Loucy (cell line): Measurements from ENCODE around the gene MACROD2.

Experiments
- H2AFZ ChIP-seq: fragments of 200-600 bp; sonication (generic); 2 replicates; pipeline ENCODE4 v1.6.0; 2016; ENCODE audit warnings: antibody characterized with exemption, mild to moderate bottlenecking, low read length, moderate library complexity
- H3F3A ChIP-seq: fragments of 200-600 bp; 2 replicates; pipeline ENCODE4 v1.6.0; 2016; ENCODE audit warnings: antibody characterized with exemption, low read depth, mild to moderate bottlenecking
- H3K27me3 ChIP-seq: fragments of 200-600 bp; sonication (generic); 2 replicates; pipeline ENCODE4 v1.6.1; 2014; ENCODE audit warnings: low read length, mild to moderate bottlenecking; ENCODE audit not compliant: insufficient read depth, poor library complexity, severe bottlenecking
- H3K36me3 ChIP-seq: fragments of 200-600 bp; sonication (generic); 2 replicates; pipeline ENCODE4 v1.6.1; 2016; ENCODE audit warnings: low read length; ENCODE audit not compliant: insufficient read depth
- H3K4me1 ChIP-seq: fragments of 200-600 bp; sonication (generic); 2 replicates; pipeline ENCODE4 v1.5.1; 2014; ENCODE audit warnings: low read length, mild to moderate bottlenecking; ENCODE audit not compliant: insufficient read depth, poor library complexity, severe bottlenecking
- H3K4me2 ChIP-seq: fragments of 200-600 bp; sonication (generic); 2 replicates; pipeline ENCODE4 v1.6.0; 2014; ENCODE audit warnings: antibody characterized with exemption, low read length, low read depth, mild to moderate bottlenecking; ENCODE audit not compliant: poor library complexity, severe bottlenecking
- H3K4me3 ChIP-seq: fragments of 200-600 bp; sonication (generic); 2 replicates; pipeline ENCODE4 v1.5.1; 2014; ENCODE audit warnings: low read length, mild to moderate bottlenecking, mixed read lengths; ENCODE audit not compliant: poor library complexity, severe bottlenecking
- H3K79me2 ChIP-seq: fragments of 200-600 bp; sonication (generic); 2 replicates; pipeline ENCODE4 v1.6.1; 2014; ENCODE audit warnings: low read length; ENCODE audit not compliant: insufficient read depth
- H3K9ac ChIP-seq: fragments of 200-600 bp; sonication (generic); 2 replicates; pipeline ENCODE4 v1.6.0; 2014; ENCODE audit warnings: mild to moderate bottlenecking, low read depth, low read length, moderate library complexity; ENCODE audit not compliant: poor library complexity, severe bottlenecking
- H3K9me2 ChIP-seq: fragments of 200-600 bp; sonication (generic); replicated peaks from 2 replicates; pipeline ENCODE4 v1.6.1; 2016; ENCODE audit warnings: low read depth, low read length, mixed read lengths
- H3K9me3 ChIP-seq: fragments of 200-600 bp; sonication (generic); 2 replicates; pipeline ENCODE4 v1.6.1; 2014; ENCODE audit warnings: mild to moderate bottlenecking, antibody characterized with exemption, low read length, low read depth; ENCODE audit not compliant: insufficient read depth
- H4K20me1 ChIP-seq: fragments of 200-600 bp; sonication (generic); 2 replicates; pipeline ENCODE4 v1.6.0; 2014; ENCODE audit warnings: antibody characterized with exemption, low read length, mild to moderate bottlenecking; ENCODE audit not compliant: insufficient read depth, poor library complexity, severe bottlenecking
- CTCF ChIP-seq: fragments of 200-600 bp; sonication (generic); conservative IDR thresholded peaks from 2 replicates; pipeline ENCODE4 v1.5.1; 2014; ENCODE audit warnings: mild to moderate bottlenecking, antibody characterized with exemption, low read length
- EZH2phosphoT487 ChIP-seq: fragments of 200-600 bp; IDR thresholded peaks from 2 replicates; pipeline ENCODE4 v1.6.1; 2018; ENCODE audit warnings: antibody characterized with exemption, mild to moderate bottlenecking, moderate library complexity, borderline replicate concordance

MACROD2 gene

DNA sequence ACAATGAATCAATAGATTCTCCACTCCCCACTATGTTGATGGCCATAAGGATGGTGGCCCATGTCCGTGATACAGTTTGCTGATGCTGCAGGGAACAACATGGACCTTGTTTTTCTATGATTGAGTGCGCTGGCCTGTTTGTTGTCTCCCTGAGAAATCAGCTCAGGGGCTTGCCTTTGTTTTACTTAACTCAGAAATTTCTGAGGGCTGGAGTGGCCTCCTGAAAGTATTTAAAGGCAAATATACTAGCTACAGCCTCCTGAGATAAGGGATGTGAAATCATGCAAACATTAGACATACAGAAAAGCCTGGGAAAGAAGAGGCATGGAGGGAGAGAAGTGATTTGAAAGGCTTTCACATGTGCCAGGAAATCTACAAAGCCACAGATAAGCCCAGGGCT lies 512.4 kb downstream of the MACROD2 start:
- Histone ChIP-seq H3K79me2 (no peaks in the 10 kb centered on the region), H3K4me2 (no peak overlapping the region), H2AFZ (no peak overlapping the region), H3K27me3 (no peaks in the 10 kb centered on the region), H3F3A (no peaks in the 10 kb centered on the region), H3K9me2 (no peaks in the 10 kb centered on the region), H3K4me3 (no peak overlapping the region), H3K9me3 (no peaks in the 10 kb centered on the region), H3K4me1 (no peaks in the 10 kb centered on the region), H3K36me3 (no peaks in the 10 kb centered on the region), H3K9ac (no peak overlapping the region), H4K20me1 (no peaks in the 10 kb centered on the region)
- TF ChIP-seq CTCF (no peak), EZH2phosphoT487 (no peak)

DNA sequence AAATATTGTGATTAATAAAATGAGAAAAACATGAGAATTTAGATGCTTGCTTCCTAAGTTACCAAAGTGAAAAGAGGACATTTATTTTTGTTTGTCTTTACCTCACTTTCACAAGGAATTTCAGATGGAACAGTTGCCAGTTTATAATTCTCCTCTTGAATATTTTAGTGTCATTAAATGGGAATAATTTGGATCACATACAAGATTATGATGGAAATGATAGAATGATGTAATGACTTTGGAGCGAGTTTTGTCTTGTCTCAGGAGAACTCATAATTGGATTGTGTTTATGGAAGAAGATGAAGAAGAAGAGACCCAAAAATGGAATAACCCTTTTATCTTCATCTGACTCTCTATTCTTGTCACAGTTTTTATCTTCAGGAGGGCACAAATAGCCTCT lies 515.0 kb downstream of the MACROD2 start:
- Histone ChIP-seq H3F3A (no peaks in the 10 kb centered on the region), H3K4me3 (no peak overlapping the region), H3K27me3 (no peaks in the 10 kb centered on the region), H3K4me2 (no peak overlapping the region), H3K36me3 (no peaks in the 10 kb centered on the region), H4K20me1 (no peaks in the 10 kb centered on the region), H3K9ac (no peak overlapping the region), H3K9me3 (no peaks in the 10 kb centered on the region), H3K4me1 (no peaks in the 10 kb centered on the region), H3K79me2 (no peaks in the 10 kb centered on the region), H2AFZ (no peak overlapping the region), H3K9me2 (no peaks in the 10 kb centered on the region)
- TF ChIP-seq EZH2phosphoT487 (no peak), CTCF (no peak)

DNA sequence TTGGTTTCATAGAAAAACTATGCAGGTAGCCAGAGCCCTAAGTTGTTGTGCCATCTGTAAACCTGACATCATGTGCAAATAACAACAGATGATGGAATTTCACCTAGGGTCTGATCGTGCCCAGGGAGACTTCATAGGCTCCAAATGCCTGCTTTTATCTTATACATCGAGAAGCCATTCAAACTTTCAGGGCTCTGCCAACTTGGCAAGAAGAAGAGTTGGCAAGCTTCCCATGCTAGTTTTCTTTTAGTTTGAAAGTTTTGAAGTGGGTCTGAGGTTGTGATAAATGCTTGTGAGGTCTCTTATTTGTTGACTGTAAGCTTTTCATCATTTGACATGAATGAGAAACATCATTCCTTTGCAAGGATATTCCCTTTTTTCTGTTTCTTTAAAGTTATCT lies 517.5 kb downstream of the MACROD2 start:
- no peak overlapping the region for H2AFZ ChIP-seq
- no peaks in the 10 kb centered on the region for H3K9me2 ChIP-seq
- no peaks in the 10 kb centered on the region for H3K9me3 ChIP-seq
- TF ChIP-seq EZH2phosphoT487 (no peak), CTCF (no peak)
- no peak overlapping the region for H3K9ac ChIP-seq
- H3K4me2 ChIP-seq, result no peak overlapping the region
- H3F3A ChIP-seq, result no peaks in the 10 kb centered on the region
- no peaks in the 10 kb centered on the region for H4K20me1 ChIP-seq
- no peaks in the 10 kb centered on the region for H3K36me3 ChIP-seq
- H3K4me1 ChIP-seq, result no peaks in the 10 kb centered on the region
- H3K27me3 ChIP-seq, result no peaks in the 10 kb centered on the region
- no peak overlapping the region for H3K4me3 ChIP-seq
- no peaks in the 10 kb centered on the region for H3K79me2 ChIP-seq
